Choroid plexus epithelial cell (primary cell): ENCODE results near the gene HSPE1.
"Not testable (repeated sequence)": the region's sequence is repeated elsewhere in the genome, so short reads cannot be mapped to it uniquely, and the experiment has no call there.

Experiments used
- DNase-seq: peaks from one replicate; pipeline ENCODE4 v3.0.0-alpha.2; 2010; ENCODE audit warnings: low read depth
- H3K4me3 ChIP-seq: 2 replicates; pipeline ENCODE4 v1.5.1; 2011; ENCODE audit warnings: low read depth, mild to moderate bottlenecking, control low read depth, low read length, moderate library complexity
- TF ChIP-seq, protein P1 (sequence below): conservative IDR thresholded peaks from 2 replicates; pipeline ENCODE4 v1.5.1; 2011; ENCODE audit warnings: low read depth, mild to moderate bottlenecking, control low read depth, inconsistent platforms, low read length, moderate library complexity

Gene HSPE1

GRCh38 chr2:197539734-197540133 lies 39.6 kb downstream of the HSPE1 start:
- TF ChIP-seq, protein P1, sequence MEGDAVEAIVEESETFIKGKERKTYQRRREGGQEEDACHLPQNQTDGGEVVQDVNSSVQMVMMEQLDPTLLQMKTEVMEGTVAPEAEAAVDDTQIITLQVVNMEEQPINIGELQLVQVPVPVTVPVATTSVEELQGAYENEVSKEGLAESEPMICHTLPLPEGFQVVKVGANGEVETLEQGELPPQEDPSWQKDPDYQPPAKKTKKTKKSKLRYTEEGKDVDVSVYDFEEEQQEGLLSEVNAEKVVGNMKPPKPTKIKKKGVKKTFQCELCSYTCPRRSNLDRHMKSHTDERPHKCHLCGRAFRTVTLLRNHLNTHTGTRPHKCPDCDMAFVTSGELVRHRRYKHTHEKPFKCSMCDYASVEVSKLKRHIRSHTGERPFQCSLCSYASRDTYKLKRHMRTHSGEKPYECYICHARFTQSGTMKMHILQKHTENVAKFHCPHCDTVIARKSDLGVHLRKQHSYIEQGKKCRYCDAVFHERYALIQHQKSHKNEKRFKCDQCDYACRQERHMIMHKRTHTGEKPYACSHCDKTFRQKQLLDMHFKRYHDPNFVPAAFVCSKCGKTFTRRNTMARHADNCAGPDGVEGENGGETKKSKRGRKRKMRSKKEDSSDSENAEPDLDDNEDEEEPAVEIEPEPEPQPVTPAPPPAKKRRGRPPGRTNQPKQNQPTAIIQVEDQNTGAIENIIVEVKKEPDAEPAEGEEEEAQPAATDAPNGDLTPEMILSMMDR = no peak
- no peak for DNase-seq
- no peak overlapping the region for H3K4me3 ChIP-seq

GRCh38 chr2:197543206-197543605 lies 43.0 kb downstream of the HSPE1 start:
- DNase-seq = no peak
- TF ChIP-seq, protein P1 = no peak
- H3K4me3 ChIP-seq = no peak overlapping the region

- no peak overlapping the region for H3K4me3 ChIP-seq
- TF ChIP-seq, protein P1 = no peak
- no peak for DNase-seq
Measured at GRCh38 chr2:197547163-197547900, 47.2 kb downstream of the HSPE1 start.

GRCh38 chr2:197548582-197548981 lies 48.4 kb downstream of the HSPE1 start:
- TF ChIP-seq, protein P1 = no peak
- H3K4me3 ChIP-seq = no peak overlapping the region
- DNase-seq = no peak

- not testable (repeated sequence) for H3K4me3 ChIP-seq, DNase-seq
Measured at GRCh38 chr2:197551260-197551659, 51.1 kb downstream of the HSPE1 start.
